Measurements from ENCODE around the gene CDON. TPM values are rescaled to one million over a fixed set of nuclear protein-coding genes. Genes with fewer than 3 reads are reported as not detected.

The CDON gene
- total and polyA plus RNA-seq, 4 experiments from 2014 or later = 0.03 to 3.1 (median 1.6) TPM

DNA sequence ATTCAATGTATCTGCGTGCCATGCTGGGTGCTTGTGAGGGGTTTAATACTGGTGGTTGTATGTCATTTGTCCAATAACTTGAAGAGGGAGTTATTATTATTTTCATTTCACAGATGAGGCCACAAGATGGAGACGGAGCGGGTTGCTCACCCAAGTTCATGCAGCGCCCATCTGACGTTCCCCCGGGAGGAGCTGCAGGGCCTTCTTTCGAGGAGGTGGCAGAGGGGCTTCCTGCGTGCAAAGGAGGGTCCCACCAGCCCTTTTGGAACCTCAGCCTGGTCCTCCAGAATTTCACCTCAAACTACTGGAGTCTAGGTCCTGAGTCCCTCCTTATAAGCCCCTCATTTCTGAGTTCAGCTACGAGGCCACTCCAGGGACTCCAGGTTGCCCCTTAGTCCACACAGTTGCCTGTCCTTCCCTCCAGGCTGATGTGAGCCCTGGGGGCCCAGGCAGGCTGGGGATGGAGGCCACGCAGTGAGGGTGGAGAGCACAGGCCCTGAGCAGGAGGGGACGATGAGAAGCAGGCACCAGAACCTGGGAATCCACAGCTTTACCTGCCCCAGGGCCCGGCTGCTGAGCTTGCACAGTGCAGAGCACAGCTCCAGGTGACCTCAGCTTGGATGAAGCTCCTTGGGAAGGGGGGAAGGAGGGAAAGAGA is 119.8 kb downstream of the CDON start:
- POLR2A ChIA-PET (ENCODE audit: partially characterized antibody) = no interaction called here
- H3K36me3 ChIP-seq (ENCODE audit: insufficient read depth, low read length) = no peaks in the 10 kb centered on the region
- H3K4me1 ChIP-seq (ENCODE audit: insufficient read depth, low read length) = peaks cover 5% of the 10 kb centered on the region
- no peak for DNase-seq
- no peak overlapping the region for H3K4me3 Mint-ChIP-seq
- no peak overlapping the region for H3K27ac ChIP-seq (ENCODE audit: low read depth, low read length)
- H3K27me3 ChIP-seq (ENCODE audit: insufficient read depth, low read length) = peaks cover 5% of the 10 kb centered on the region
- peaks cover 0 to 3% of the 10 kb centered on the region in 2 donors for H3K27me3 Mint-ChIP-seq
- H3K27ac Mint-ChIP-seq = no peak overlapping the region
- CTCF ChIA-PET (ENCODE audit: partially characterized antibody) = interaction anchor here (0.9 to 3.2 kb wide), 9 partner anchors 10 to 538 kb away, joined by 3 to 41 read pairs (median 6); no protein-coding TSS in a partner anchor
- no peaks in the 10 kb centered on the region for H3K9me3 ChIP-seq (ENCODE audit: control insufficient read depth in 1 of 2, low read length in 2 of 2)
- no peaks in the 10 kb centered on the region for H3K36me3 Mint-ChIP-seq
- no peaks in the 10 kb centered on the region for H3K9me3 Mint-ChIP-seq
- H3K4me3 ChIP-seq (ENCODE audit: low read length in 2 of 2) = no peak overlapping the region
- H3K4me1 Mint-ChIP-seq = peaks cover 6 to 19% (median 9%) of the 10 kb centered on the region in 4 donors
- intact Hi-C loops (cut with micrococcal nuclease) = no loop called here

- intact Hi-C loops (cut with micrococcal nuclease) = no loop called here
- H3K9me3 ChIP-seq (ENCODE audit: control insufficient read depth in 1 of 2, low read length in 2 of 2) = no peaks in the 10 kb centered on the region
- no peak overlapping the region for H3K4me3 ChIP-seq (ENCODE audit: low read length in 2 of 2)
- no peaks in the 10 kb centered on the region for H3K9me3 Mint-ChIP-seq
- H3K4me3 Mint-ChIP-seq = peak overlapping the region in 4 of 8 donors; percentile 5 to 61 (median 48)
- no peaks in the 10 kb centered on the region for H3K36me3 ChIP-seq (ENCODE audit: insufficient read depth, low read length)
- ChIA-PET POLR2A (ENCODE audit: partially characterized antibody) (no interaction called here), CTCF (ENCODE audit: partially characterized antibody) (interaction anchor here (0.6 to 3.2 kb wide), 12 partner anchors 16 to 539 kb away, joined by 3 to 41 read pairs (median 4); no protein-coding TSS in a partner anchor)
- peaks cover 6 to 19% (median 9%) of the 10 kb centered on the region in 4 donors for H3K4me1 Mint-ChIP-seq
- H3K27ac Mint-ChIP-seq = peak overlapping the region in 2 of 7 donors; percentile 6 to 55
- peaks cover 5% of the 10 kb centered on the region for H3K4me1 ChIP-seq (ENCODE audit: insufficient read depth, low read length)
- peak in 4 of 5 donors; percentile 27 to 29 (median 29) for DNase-seq
- no peak overlapping the region for H3K27ac ChIP-seq (ENCODE audit: low read depth, low read length)
- H3K36me3 Mint-ChIP-seq = no peaks in the 10 kb centered on the region
- H3K27me3 Mint-ChIP-seq = peaks cover 0 to 3% of the 10 kb centered on the region in 2 donors
- peaks cover 6% of the 10 kb centered on the region for H3K27me3 ChIP-seq (ENCODE audit: insufficient read depth, low read length)
These were observed 120.8 kb downstream of the CDON start for GRCh38 chr11:125941619-125942611.

GRCh38 chr11:125941267-125941618 is 121.4 kb downstream of the CDON start:
- no peaks in the 10 kb centered on the region for H3K36me3 ChIP-seq (ENCODE audit: insufficient read depth, low read length)
- peaks cover 6% of the 10 kb centered on the region for H3K27me3 ChIP-seq (ENCODE audit: insufficient read depth, low read length)
- no peaks in the 10 kb centered on the region for H3K9me3 ChIP-seq (ENCODE audit: control insufficient read depth in 1 of 2, low read length in 2 of 2)
- H3K4me3 ChIP-seq (ENCODE audit: low read length in 2 of 2) = no peak overlapping the region
- H3K4me3 Mint-ChIP-seq = no peak overlapping the region
- no peak overlapping the region for H3K27ac Mint-ChIP-seq
- ChIA-PET POLR2A (ENCODE audit: partially characterized antibody) (no interaction called here), CTCF (ENCODE audit: partially characterized antibody) (interaction anchor here (1.0 to 4.3 kb wide), 4 partner anchors 16 to 252 kb away, joined by 3 to 22 read pairs (median 4); no protein-coding TSS in a partner anchor)
- intact Hi-C loops (cut with micrococcal nuclease) = no loop called here
- no peaks in the 10 kb centered on the region for H3K36me3 Mint-ChIP-seq
- peaks cover 6 to 19% (median 9%) of the 10 kb centered on the region in 4 donors for H3K4me1 Mint-ChIP-seq
- H3K27me3 Mint-ChIP-seq = peaks cover 0 to 3% of the 10 kb centered on the region in 2 donors
- no peaks in the 10 kb centered on the region for H3K9me3 Mint-ChIP-seq
- H3K27ac ChIP-seq (ENCODE audit: low read depth, low read length) = no peak overlapping the region
- no peak for DNase-seq
- peaks cover 5% of the 10 kb centered on the region for H3K4me1 ChIP-seq (ENCODE audit: insufficient read depth, low read length)

- no peak overlapping the region for H3K4me3 ChIP-seq (ENCODE audit: low read length in 2 of 2)
- intact Hi-C loops (cut with micrococcal nuclease) = no loop called here
- Mint-ChIP-seq H3K36me3 (no peaks in the 10 kb centered on the region), H3K9me3 (no peaks in the 10 kb centered on the region), H3K4me3 (no peak overlapping the region), H3K4me1 (peaks cover 6 to 19% (median 9%) of the 10 kb centered on the region in 4 donors), H3K27me3 (peaks cover 0 to 3% of the 10 kb centered on the region in 2 donors), H3K27ac (peak overlapping the region in 1 of 7 donors; percentile 1)
- peaks cover 6% of the 10 kb centered on the region for H3K27me3 ChIP-seq (ENCODE audit: insufficient read depth, low read length)
- POLR2A ChIA-PET (ENCODE audit: partially characterized antibody) = no interaction called here
- no peak for DNase-seq
- H3K4me1 ChIP-seq (ENCODE audit: insufficient read depth, low read length) = peaks cover 5% of the 10 kb centered on the region
- no peaks in the 10 kb centered on the region for H3K9me3 ChIP-seq (ENCODE audit: control insufficient read depth in 1 of 2, low read length in 2 of 2)
- H3K27ac ChIP-seq (ENCODE audit: low read depth, low read length) = no peak overlapping the region
- CTCF ChIA-PET (ENCODE audit: partially characterized antibody) = interaction anchor here (1.1 to 4.3 kb wide), 5 partner anchors 19 to 271 kb away, joined by 3 to 22 read pairs (median 4); no protein-coding TSS in a partner anchor
- no peaks in the 10 kb centered on the region for H3K36me3 ChIP-seq (ENCODE audit: insufficient read depth, low read length)
These were observed 122.5 kb downstream of the CDON start for GRCh38 chr11:125940145-125940544.

DNA sequence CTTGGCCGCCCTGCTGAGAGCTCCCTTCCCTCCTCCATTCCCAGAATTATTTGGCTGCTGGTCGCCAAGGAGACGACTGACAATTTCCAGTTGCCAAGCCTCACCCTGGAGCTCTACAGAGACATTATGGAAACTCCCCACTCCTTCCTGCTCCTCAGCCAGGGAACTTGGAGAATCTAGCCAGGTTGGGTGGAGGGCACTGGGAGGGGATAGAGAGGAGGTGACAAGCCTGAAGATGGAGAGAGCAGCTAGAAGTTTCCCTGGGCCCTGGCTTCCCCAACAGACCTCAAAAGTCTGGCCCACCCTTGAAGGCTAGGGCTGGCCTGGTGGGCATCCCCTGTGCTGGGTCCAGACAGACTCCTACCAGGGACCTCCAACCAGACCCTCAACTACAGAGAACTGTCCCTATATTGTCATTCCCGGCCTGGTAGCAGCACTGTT is 123.6 kb downstream of the CDON start:
- Mint-ChIP-seq H3K27ac (no peak overlapping the region), H3K9me3 (no peaks in the 10 kb centered on the region), H3K4me1 (peaks cover 6 to 19% (median 9%) of the 10 kb centered on the region in 4 donors), H3K4me3 (peak overlapping the region in 1 of 8 donors; percentile 26), H3K27me3 (no peaks in the 10 kb centered on the region), H3K36me3 (no peaks in the 10 kb centered on the region)
- intact Hi-C loops (cut with micrococcal nuclease) = no loop called here
- Histone ChIP-seq H3K27ac (ENCODE audit: low read depth, low read length) (no peak overlapping the region), H3K9me3 (ENCODE audit: control insufficient read depth in 1 of 2, low read length in 2 of 2) (no peaks in the 10 kb centered on the region), H3K36me3 (ENCODE audit: insufficient read depth, low read length) (no peaks in the 10 kb centered on the region), H3K4me3 (ENCODE audit: low read length in 2 of 2) (no peak overlapping the region), H3K27me3 (ENCODE audit: insufficient read depth, low read length) (peaks cover 6% of the 10 kb centered on the region), H3K4me1 (ENCODE audit: insufficient read depth, low read length) (peaks cover 5% of the 10 kb centered on the region)
- ChIA-PET POLR2A (ENCODE audit: partially characterized antibody) (no interaction called here), CTCF (ENCODE audit: partially characterized antibody) (interaction anchor here (0.7 to 4.3 kb wide), 8 partner anchors 9 to 259 kb away, joined by 3 to 22 read pairs (median 4); no protein-coding TSS in a partner anchor)
- no peak for DNase-seq

DNA sequence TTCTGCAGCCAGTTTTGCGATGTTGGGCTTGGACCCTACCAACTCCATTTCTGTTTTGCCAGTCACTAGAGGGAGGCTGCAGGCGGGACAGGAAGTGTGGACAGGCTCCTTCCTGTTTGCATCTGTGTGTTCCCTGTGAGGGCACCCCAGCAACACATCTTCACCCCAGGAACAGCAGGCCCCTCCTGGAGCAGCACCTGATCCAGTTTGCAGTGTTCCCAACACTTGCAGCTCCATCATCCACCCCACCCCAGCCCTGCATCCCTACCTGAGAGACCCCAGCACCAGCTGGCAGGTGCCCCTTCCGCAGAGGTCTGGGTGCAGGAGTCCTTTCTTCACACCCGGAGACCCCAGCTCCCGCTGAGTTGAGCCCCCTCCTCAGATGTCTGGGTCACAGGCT is 124.2 kb downstream of the CDON start:
- no peak overlapping the region for H3K4me3 ChIP-seq (ENCODE audit: low read length in 2 of 2)
- peaks cover 6% of the 10 kb centered on the region for H3K27me3 ChIP-seq (ENCODE audit: insufficient read depth, low read length)
- no peak overlapping the region for H3K27ac ChIP-seq (ENCODE audit: low read depth, low read length)
- ChIA-PET CTCF (ENCODE audit: partially characterized antibody) (interaction anchor here (0.8 to 4.3 kb wide), 7 partner anchors 9 to 255 kb away, joined by 3 to 22 read pairs (median 4); no protein-coding TSS in a partner anchor), POLR2A (ENCODE audit: partially characterized antibody) (no interaction called here)
- no peak overlapping the region for H3K4me3 Mint-ChIP-seq
- peak overlapping the region in 1 of 7 donors; percentile 48 for H3K27ac Mint-ChIP-seq
- no peaks in the 10 kb centered on the region for H3K36me3 Mint-ChIP-seq
- H3K4me1 Mint-ChIP-seq = peaks cover 6 to 19% (median 9%) of the 10 kb centered on the region in 4 donors
- no peaks in the 10 kb centered on the region for H3K9me3 ChIP-seq (ENCODE audit: control insufficient read depth in 1 of 2, low read length in 2 of 2)
- peaks cover 5% of the 10 kb centered on the region for H3K4me1 ChIP-seq (ENCODE audit: insufficient read depth, low read length)
- intact Hi-C loops (cut with micrococcal nuclease) = no loop called here
- H3K36me3 ChIP-seq (ENCODE audit: insufficient read depth, low read length) = no peaks in the 10 kb centered on the region
- no peak for DNase-seq
- no peaks in the 10 kb centered on the region for H3K9me3 Mint-ChIP-seq
- H3K27me3 Mint-ChIP-seq = peaks cover 0 to 1% of the 10 kb centered on the region in 2 donors
